HL-60 (cell line): ENCODE data around the gene ABCC4.

Experiments
- DNase-seq, 2 experiments: peaks; one replicate each; pipeline ENCODE4 v3.0.0-alpha.2; 2010 to 2020; ENCODE audit warnings: low read depth in 1 of 2, low spot score in 1 of 2
- H3K27ac ChIP-seq: fragments of 250-450 bp; sonication (Bioruptor Pico); replicated peaks from 2 replicates; pipeline ENCODE4 v1.5.1; 2020; ENCODE audit warnings: mild to moderate bottlenecking, moderate library complexity
- H3K27me3 ChIP-seq: fragments of 250-450 bp; sonication (Bioruptor Pico); 2 replicates; pipeline ENCODE4 v1.5.1; 2021; ENCODE audit warnings: mild to moderate bottlenecking, moderate library complexity; ENCODE audit not compliant: insufficient read depth, poor library complexity, severe bottlenecking
- H3K4me3 ChIP-seq: replicated peaks from 2 replicates; pipeline ENCODE4 v1.5.1; 2011; ENCODE audit warnings: mild to moderate bottlenecking, control low read depth, low read length; ENCODE audit not compliant: insufficient read depth
- CTCF ChIP-seq: IDR thresholded peaks from one replicate; pipeline ENCODE4 v1.5.1; 2011; ENCODE audit warnings: low read length, control low read depth, inconsistent platforms; ENCODE audit not compliant: insufficient read depth
- GABPA ChIP-seq: IDR thresholded peaks from 2 replicates; pipeline ENCODE4 v1.6.1; 2012; ENCODE audit warnings: low read depth
- POLR2AphosphoS5 ChIP-seq: IDR thresholded peaks from 2 replicates; pipeline ENCODE4 v1.6.1; 2012; ENCODE audit warnings: low read depth
- REST ChIP-seq: IDR thresholded peaks from 2 replicates; pipeline ENCODE4 v1.6.1; 2012; ENCODE audit warnings: low read depth; ENCODE audit not compliant: insufficient replicate concordance
- SPI1 ChIP-seq: IDR thresholded peaks from 2 replicates; pipeline ENCODE4 v1.6.1; 2012; ENCODE audit warnings: low read depth, mild to moderate bottlenecking, borderline replicate concordance

The ABCC4 gene

GRCh38 chr13:95146486-95146885, 154.8 kb downstream of the ABCC4 start:
- H3K27me3 ChIP-seq, result no peaks in the 10 kb centered on the region
- DNase-seq, result no peak
- H3K27ac ChIP-seq, result no peak overlapping the region
- H3K4me3 ChIP-seq, result no peak overlapping the region
- no peak for TF ChIP-seq SPI1
- no peak for TF ChIP-seq REST
- no peak for TF ChIP-seq POLR2AphosphoS5
- no peak for TF ChIP-seq CTCF
- TF ChIP-seq GABPA, result no peak

DNA sequence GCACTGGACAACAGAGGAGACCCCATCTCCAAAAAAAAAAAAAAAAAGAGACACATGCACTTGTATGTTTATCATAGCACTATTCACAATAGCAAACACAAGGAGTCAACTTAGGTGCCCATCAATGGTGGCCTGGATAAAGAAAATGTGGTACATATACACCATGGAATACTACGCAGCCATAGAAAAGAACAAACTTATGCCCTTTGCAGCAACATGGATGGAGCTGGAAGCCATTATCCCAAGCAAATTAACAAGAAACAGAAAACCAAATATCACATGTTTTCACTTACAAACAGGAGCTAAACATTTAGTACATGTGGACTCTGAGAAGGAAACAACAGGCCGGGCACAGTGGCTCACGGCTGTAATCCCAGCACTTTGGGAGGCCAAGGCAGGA, 155.7 kb downstream of the ABCC4 start:
- Histone ChIP-seq H3K4me3 (no peak overlapping the region), H3K27ac (no peak overlapping the region), H3K27me3 (no peaks in the 10 kb centered on the region)
- TF ChIP-seq GABPA, result no peak
- TF ChIP-seq CTCF, result no peak
- no peak for DNase-seq

GRCh38 chr13:95140502-95140901, 160.7 kb downstream of the ABCC4 start:
- H3K4me3 ChIP-seq, result no peak overlapping the region
- no peaks in the 10 kb centered on the region for H3K27me3 ChIP-seq
- no peak for DNase-seq
- H3K27ac ChIP-seq, result no peak overlapping the region
- TF ChIP-seq SPI1 (no peak), GABPA (no peak), CTCF (no peak), POLR2AphosphoS5 (no peak), REST (no peak)

DNA sequence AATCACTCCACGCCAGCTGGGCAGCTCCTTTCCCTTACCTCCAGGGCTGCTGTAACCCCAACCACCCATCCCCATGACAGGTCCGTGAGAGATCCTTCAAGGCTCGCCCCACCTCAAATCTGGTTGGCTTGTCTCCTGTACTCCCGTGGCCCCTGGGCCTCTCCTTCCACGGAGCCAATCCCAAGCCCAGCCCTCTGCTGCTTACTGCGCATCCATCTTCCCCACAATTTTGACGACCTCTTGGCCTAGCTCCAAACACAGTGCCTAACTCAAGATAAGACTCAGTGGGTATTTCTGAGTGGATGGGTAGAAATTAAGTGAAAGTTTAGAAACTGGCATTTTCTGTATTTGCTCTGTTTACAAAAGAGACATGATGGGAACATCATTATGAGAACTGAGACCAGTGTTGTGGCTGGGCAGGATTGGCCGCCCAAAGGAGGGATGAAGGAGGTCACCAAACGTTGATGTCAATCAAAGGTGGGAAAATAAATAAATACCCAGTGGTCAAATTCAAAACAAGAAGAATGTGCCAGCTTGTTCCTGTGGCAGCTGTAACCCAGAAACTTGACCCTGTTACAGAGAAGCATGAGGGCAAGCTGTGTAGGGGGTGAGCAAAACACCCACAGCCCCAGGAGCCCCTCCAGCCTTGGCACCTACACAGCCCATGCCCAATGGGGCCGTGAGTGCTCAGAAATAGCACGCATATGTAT, 162.2 kb downstream of the ABCC4 start:
- Histone ChIP-seq H3K4me3 (no peak overlapping the region), H3K27me3 (no peaks in the 10 kb centered on the region), H3K27ac (no peak overlapping the region)
- TF ChIP-seq CTCF (no peak), REST (no peak), SPI1 (no peak), POLR2AphosphoS5 (no peak), GABPA (no peak)
- DNase-seq, result no peak
